ENCODE results near the gene HIBADH.

The HIBADH gene

GRCh38 chr7:27636326-27637006, 26.2 kb downstream of the HIBADH start:
- H3K4me1 ChIP-seq (ENCODE audit: insufficient read depth, low read length), result peaks cover 9% of the 10 kb centered on the region
- no peaks in the 10 kb centered on the region for H3K9me3 ChIP-seq (ENCODE audit: control insufficient read depth, insufficient read depth, low read length)
- H3K36me3 ChIP-seq (ENCODE audit: insufficient read depth, low read length), result no peaks in the 10 kb centered on the region

GRCh38 chr7:27635728-27636127, 27.0 kb downstream of the HIBADH start:
- Histone ChIP-seq H3K36me3 (ENCODE audit: insufficient read depth, low read length) (no peaks in the 10 kb centered on the region), H3K4me1 (ENCODE audit: insufficient read depth, low read length) (peaks cover 4% of the 10 kb centered on the region; the same call in 1 of the 2 replicates), H3K9ac (ENCODE audit: low read depth, low read length) (no peak overlapping the region), H3K9me3 (ENCODE audit: control insufficient read depth, insufficient read depth, low read length) (no peaks in the 10 kb centered on the region)

More at GRCh38 chr7:27636326-27637006, 26.2 kb downstream of the HIBADH start:
- H3K9ac ChIP-seq (ENCODE audit: low read depth, low read length), result no peak overlapping the region

GRCh38 chr7:27634671-27635493, 27.8 kb downstream of the HIBADH start:
- H3K9me3 ChIP-seq (ENCODE audit: control insufficient read depth, insufficient read depth, low read length), result no peaks in the 10 kb centered on the region
- H3K36me3 ChIP-seq (ENCODE audit: insufficient read depth, low read length), result no peaks in the 10 kb centered on the region
- H3K9ac ChIP-seq (ENCODE audit: low read depth, low read length), result no peak overlapping the region
- H3K4me1 ChIP-seq (ENCODE audit: insufficient read depth, low read length), result peaks cover 4% of the 10 kb centered on the region; the same call in 1 of the 2 replicates

GRCh38 chr7:27633062-27633461, 29.6 kb downstream of the HIBADH start:
- H3K4me1 ChIP-seq (ENCODE audit: insufficient read depth, low read length), result peaks cover 4% of the 10 kb centered on the region; the same call in 1 of the 2 replicates
- H3K36me3 ChIP-seq (ENCODE audit: insufficient read depth, low read length), result no peaks in the 10 kb centered on the region
- no peak overlapping the region for H3K9ac ChIP-seq (ENCODE audit: low read depth, low read length)
- no peaks in the 10 kb centered on the region for H3K9me3 ChIP-seq (ENCODE audit: control insufficient read depth, insufficient read depth, low read length)

- Histone ChIP-seq H3K4me1 (ENCODE audit: insufficient read depth, low read length) (no peaks in the 10 kb centered on the region), H3K9me3 (ENCODE audit: control insufficient read depth, insufficient read depth, low read length) (no peaks in the 10 kb centered on the region), H3K36me3 (ENCODE audit: insufficient read depth, low read length) (no peaks in the 10 kb centered on the region), H3K9ac (ENCODE audit: low read depth, low read length) (no peak overlapping the region)
Observed at GRCh38 chr7:27631391-27631790, 31.3 kb downstream of the HIBADH start.

GRCh38 chr7:27627146-27627545, 35.5 kb downstream of the HIBADH start:
- Histone ChIP-seq H3K4me1 (ENCODE audit: insufficient read depth, low read length) (no peaks in the 10 kb centered on the region), H3K9me3 (ENCODE audit: control insufficient read depth, insufficient read depth, low read length) (no peaks in the 10 kb centered on the region), H3K9ac (ENCODE audit: low read depth, low read length) (no peak overlapping the region), H3K36me3 (ENCODE audit: insufficient read depth, low read length) (no peaks in the 10 kb centered on the region; the same call in 1 of the 2 replicates)

- peaks cover 6% of the 10 kb centered on the region for H3K9me3 ChIP-seq (ENCODE audit: control insufficient read depth, insufficient read depth, low read length)
- 0 out of 2 replicates have a peak, but pooled peaks cover 4% of the 10 kb centered on the region for H3K36me3 ChIP-seq (ENCODE audit: insufficient read depth, low read length)
- H3K4me1 ChIP-seq (ENCODE audit: insufficient read depth, low read length), result no peaks in the 10 kb centered on the region
- no peak overlapping the region for H3K9ac ChIP-seq (ENCODE audit: low read depth, low read length)
Observed at GRCh38 chr7:27619492-27619891, 43.2 kb downstream of the HIBADH start.

- Histone ChIP-seq H3K4me1 (ENCODE audit: insufficient read depth, low read length) (no peaks in the 10 kb centered on the region), H3K9ac (ENCODE audit: low read depth, low read length) (no peak overlapping the region), H3K36me3 (ENCODE audit: insufficient read depth, low read length) (0 out of 2 replicates have a peak, but pooled peaks cover 4% of the 10 kb centered on the region), H3K9me3 (ENCODE audit: control insufficient read depth, insufficient read depth, low read length) (peaks cover 6% of the 10 kb centered on the region)
Observed at GRCh38 chr7:27617651-27618381, 44.9 kb downstream of the HIBADH start.

GRCh38 chr7:27616914-27617548, 45.7 kb downstream of the HIBADH start:
- Histone ChIP-seq H3K9me3 (ENCODE audit: control insufficient read depth, insufficient read depth, low read length) (peaks cover 6% of the 10 kb centered on the region), H3K36me3 (ENCODE audit: insufficient read depth, low read length) (0 out of 2 replicates have a peak, but pooled peaks cover 4% of the 10 kb centered on the region), H3K9ac (ENCODE audit: low read depth, low read length) (no peak overlapping the region), H3K4me1 (ENCODE audit: insufficient read depth, low read length) (no peaks in the 10 kb centered on the region)

GRCh38 chr7:27616186-27616491, 46.5 kb downstream of the HIBADH start:
- Histone ChIP-seq H3K36me3 (ENCODE audit: insufficient read depth, low read length) (0 out of 2 replicates have a peak, but pooled peaks cover 4% of the 10 kb centered on the region), H3K9ac (ENCODE audit: low read depth, low read length) (no peak overlapping the region), H3K9me3 (ENCODE audit: control insufficient read depth, insufficient read depth, low read length) (peaks cover 6% of the 10 kb centered on the region), H3K4me1 (ENCODE audit: insufficient read depth, low read length) (no peaks in the 10 kb centered on the region)

GRCh38 chr7:27615420-27616185, 47.1 kb downstream of the HIBADH start:
- Histone ChIP-seq H3K36me3 (ENCODE audit: insufficient read depth, low read length) (0 out of 2 replicates have a peak, but pooled peaks cover 4% of the 10 kb centered on the region), H3K9me3 (ENCODE audit: control insufficient read depth, insufficient read depth, low read length) (peaks cover 6% of the 10 kb centered on the region), H3K4me1 (ENCODE audit: insufficient read depth, low read length) (no peaks in the 10 kb centered on the region), H3K9ac (ENCODE audit: low read depth, low read length) (no peak overlapping the region)

GRCh38 chr7:27614095-27614494, 48.6 kb downstream of the HIBADH start:
- Histone ChIP-seq H3K9ac (ENCODE audit: low read depth, low read length) (no peak overlapping the region), H3K36me3 (ENCODE audit: insufficient read depth, low read length) (0 out of 2 replicates have a peak, but pooled peaks cover 4% of the 10 kb centered on the region), H3K9me3 (ENCODE audit: control insufficient read depth, insufficient read depth, low read length) (no peaks in the 10 kb centered on the region), H3K4me1 (ENCODE audit: insufficient read depth, low read length) (no peaks in the 10 kb centered on the region)

GRCh38 chr7:27611059-27611458, 51.6 kb downstream of the HIBADH start:
- Histone ChIP-seq H3K9me3 (ENCODE audit: control insufficient read depth, insufficient read depth, low read length) (no peaks in the 10 kb centered on the region), H3K36me3 (ENCODE audit: insufficient read depth, low read length) (no peaks in the 10 kb centered on the region), H3K9ac (ENCODE audit: low read depth, low read length) (no peak overlapping the region), H3K4me1 (ENCODE audit: insufficient read depth, low read length) (peaks cover 6% of the 10 kb centered on the region; the same call in 1 of the 2 replicates)
